VCaP (cell line): ENCODE results near the gene BTN3A1.
A peak's percentile ranks its signal among the peaks of the same experiment; 100 is the strongest.
"Not testable (repeated sequence)": the region's sequence is repeated elsewhere in the genome, so short reads cannot be mapped to it uniquely, and the experiment has no call there.

Experiments
- H3K27ac ChIP-seq: fragments of 450-650 bp; 2 replicates; pipeline ENCODE4 v1.5.1; 2017
- CTCF ChIP-seq: fragments of 450-650 bp; conservative IDR thresholded peaks from 2 replicates; pipeline ENCODE4 v1.5.1; 2017; ENCODE audit warnings: mild to moderate bottlenecking, moderate library complexity

Gene BTN3A1

GRCh38 chr6:26459023-26459810 is 57.1 kb downstream of the BTN3A1 start:
- H3K27ac ChIP-seq = peak overlapping the region; percentile 91
- no peak for TF ChIP-seq CTCF

GRCh38 chr6:26461353-26461752 is 59.3 kb downstream of the BTN3A1 start:
- not testable (repeated sequence) for H3K27ac ChIP-seq

- TF ChIP-seq CTCF = no peak
- H3K27ac ChIP-seq = no peak overlapping the region
Measured at GRCh38 chr6:26464014-26464413, 61.9 kb downstream of the BTN3A1 start.

GRCh38 chr6:26464416-26465131 is 62.5 kb downstream of the BTN3A1 start:
- no peak overlapping the region for H3K27ac ChIP-seq
- no peak for TF ChIP-seq CTCF
